ENCODE measurements around the gene NCKAP5L. TPM values are rescaled to one million over a fixed set of nuclear protein-coding genes. Genes with fewer than 3 reads are reported as not detected.

Gene NCKAP5L
- total and polyA plus RNA-seq, 2 experiments from 2014 or later: 10.2 to 37.0 TPM

DNA sequence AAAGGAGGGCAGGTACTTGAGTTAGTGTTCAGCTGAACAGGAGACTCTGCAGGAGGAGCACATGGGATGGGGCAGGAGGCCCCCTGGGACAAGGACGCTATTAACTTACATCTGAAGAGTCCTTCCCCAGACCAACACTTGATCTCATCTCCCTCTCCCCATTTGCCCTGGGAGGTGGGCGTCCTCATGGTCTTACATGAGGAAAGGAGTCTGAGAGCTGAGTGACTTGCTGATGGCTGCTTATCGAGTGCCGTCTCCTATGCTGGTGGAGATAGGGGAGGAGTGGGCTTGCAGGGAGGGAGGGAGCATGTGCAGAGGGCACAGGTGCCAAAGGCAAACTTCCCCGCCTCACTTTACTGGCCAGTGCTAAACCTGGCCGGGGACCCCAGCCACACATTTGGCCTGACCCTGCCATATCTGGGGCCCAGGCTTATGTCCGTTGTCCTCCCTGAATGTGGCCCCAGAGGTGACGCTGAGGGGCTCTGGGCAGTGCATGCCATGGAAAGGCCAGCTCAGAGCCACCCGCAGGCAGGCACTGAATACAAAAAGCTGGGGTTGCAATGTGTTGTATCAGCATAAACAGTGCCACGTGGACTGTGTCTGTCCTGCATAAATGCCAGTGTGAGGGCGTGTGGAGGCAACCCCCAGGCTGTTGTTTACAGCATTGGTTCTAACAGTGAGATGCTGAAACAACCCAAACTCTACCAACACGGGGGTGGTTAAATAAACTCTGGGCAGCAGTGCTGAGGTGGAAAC lies 46.1 kb upstream of the NCKAP5L start:
- peaks cover 11% of the 10 kb centered on the region for H3K27me3 Mint-ChIP-seq (ENCODE audit: insufficient read depth, low read depth, poor library complexity)
- H3K27me3 ChIP-seq (ENCODE audit: insufficient read depth): no peaks in the 10 kb centered on the region
- H3K36me3 ChIP-seq (ENCODE audit: insufficient read depth): no peaks in the 10 kb centered on the region
- no peak overlapping the region for H3K4me3 ChIP-seq
- H3K4me2 ChIP-seq: no peak overlapping the region
- no peak for ATAC-seq
- H3F3A ChIP-seq (replicated peaks; ENCODE audit: low read depth): peaks cover 21% of the 10 kb centered on the region
- no peaks in the 10 kb centered on the region for H3K79me2 ChIP-seq (replicated peaks; ENCODE audit: insufficient read depth)
- no peak for DNase-seq (ENCODE audit: low spot score)
- no peak for TF ChIP-seq EZH2 (IDR thresholded peaks at IDR 0.05; ENCODE audit: low read depth, unreplicated experiment)
- no peak for TF ChIP-seq JUNB (IDR thresholded peaks at IDR 0.05; ENCODE audit: unreplicated experiment)
- TF ChIP-seq, protein P1, sequence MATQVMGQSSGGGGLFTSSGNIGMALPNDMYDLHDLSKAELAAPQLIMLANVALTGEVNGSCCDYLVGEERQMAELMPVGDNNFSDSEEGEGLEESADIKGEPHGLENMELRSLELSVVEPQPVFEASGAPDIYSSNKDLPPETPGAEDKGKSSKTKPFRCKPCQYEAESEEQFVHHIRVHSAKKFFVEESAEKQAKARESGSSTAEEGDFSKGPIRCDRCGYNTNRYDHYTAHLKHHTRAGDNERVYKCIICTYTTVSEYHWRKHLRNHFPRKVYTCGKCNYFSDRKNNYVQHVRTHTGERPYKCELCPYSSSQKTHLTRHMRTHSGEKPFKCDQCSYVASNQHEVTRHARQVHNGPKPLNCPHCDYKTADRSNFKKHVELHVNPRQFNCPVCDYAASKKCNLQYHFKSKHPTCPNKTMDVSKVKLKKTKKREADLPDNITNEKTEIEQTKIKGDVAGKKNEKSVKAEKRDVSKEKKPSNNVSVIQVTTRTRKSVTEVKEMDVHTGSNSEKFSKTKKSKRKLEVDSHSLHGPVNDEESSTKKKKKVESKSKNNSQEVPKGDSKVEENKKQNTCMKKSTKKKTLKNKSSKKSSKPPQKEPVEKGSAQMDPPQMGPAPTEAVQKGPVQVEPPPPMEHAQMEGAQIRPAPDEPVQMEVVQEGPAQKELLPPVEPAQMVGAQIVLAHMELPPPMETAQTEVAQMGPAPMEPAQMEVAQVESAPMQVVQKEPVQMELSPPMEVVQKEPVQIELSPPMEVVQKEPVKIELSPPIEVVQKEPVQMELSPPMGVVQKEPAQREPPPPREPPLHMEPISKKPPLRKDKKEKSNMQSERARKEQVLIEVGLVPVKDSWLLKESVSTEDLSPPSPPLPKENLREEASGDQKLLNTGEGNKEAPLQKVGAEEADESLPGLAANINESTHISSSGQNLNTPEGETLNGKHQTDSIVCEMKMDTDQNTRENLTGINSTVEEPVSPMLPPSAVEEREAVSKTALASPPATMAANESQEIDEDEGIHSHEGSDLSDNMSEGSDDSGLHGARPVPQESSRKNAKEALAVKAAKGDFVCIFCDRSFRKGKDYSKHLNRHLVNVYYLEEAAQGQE (IDR thresholded peaks at IDR 0.05; ENCODE audit: unreplicated experiment): no peak
- no peak for TF ChIP-seq NANOG (IDR thresholded peaks at IDR 0.05; ENCODE audit: borderline replicate concordance)
- no peak for TF ChIP-seq EZH2phosphoT487 (IDR thresholded peaks at IDR 0.05; ENCODE audit: unreplicated experiment)
- TF ChIP-seq, protein P2, sequence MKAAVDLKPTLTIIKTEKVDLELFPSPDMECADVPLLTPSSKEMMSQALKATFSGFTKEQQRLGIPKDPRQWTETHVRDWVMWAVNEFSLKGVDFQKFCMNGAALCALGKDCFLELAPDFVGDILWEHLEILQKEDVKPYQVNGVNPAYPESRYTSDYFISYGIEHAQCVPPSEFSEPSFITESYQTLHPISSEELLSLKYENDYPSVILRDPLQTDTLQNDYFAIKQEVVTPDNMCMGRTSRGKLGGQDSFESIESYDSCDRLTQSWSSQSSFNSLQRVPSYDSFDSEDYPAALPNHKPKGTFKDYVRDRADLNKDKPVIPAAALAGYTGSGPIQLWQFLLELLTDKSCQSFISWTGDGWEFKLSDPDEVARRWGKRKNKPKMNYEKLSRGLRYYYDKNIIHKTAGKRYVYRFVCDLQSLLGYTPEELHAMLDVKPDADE (IDR thresholded peaks at IDR 0.05): no peak
- TF ChIP-seq CREB1 (CRISPR knock-in tag; IDR thresholded peaks at IDR 0.05; ENCODE audit: low read depth): no peak
- TF ChIP-seq POLR2AphosphoS5 (IDR thresholded peaks at IDR 0.05; ENCODE audit: low read depth): no peak
- TF ChIP-seq, protein P3, sequence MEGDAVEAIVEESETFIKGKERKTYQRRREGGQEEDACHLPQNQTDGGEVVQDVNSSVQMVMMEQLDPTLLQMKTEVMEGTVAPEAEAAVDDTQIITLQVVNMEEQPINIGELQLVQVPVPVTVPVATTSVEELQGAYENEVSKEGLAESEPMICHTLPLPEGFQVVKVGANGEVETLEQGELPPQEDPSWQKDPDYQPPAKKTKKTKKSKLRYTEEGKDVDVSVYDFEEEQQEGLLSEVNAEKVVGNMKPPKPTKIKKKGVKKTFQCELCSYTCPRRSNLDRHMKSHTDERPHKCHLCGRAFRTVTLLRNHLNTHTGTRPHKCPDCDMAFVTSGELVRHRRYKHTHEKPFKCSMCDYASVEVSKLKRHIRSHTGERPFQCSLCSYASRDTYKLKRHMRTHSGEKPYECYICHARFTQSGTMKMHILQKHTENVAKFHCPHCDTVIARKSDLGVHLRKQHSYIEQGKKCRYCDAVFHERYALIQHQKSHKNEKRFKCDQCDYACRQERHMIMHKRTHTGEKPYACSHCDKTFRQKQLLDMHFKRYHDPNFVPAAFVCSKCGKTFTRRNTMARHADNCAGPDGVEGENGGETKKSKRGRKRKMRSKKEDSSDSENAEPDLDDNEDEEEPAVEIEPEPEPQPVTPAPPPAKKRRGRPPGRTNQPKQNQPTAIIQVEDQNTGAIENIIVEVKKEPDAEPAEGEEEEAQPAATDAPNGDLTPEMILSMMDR (conservative IDR thresholded peaks at IDR 0.05; ENCODE audit: low read depth in 2 of 2): no peak
- TF ChIP-seq ZNF114 (CRISPR knock-in tag; IDR thresholded peaks at IDR 0.05): no peak
- TF ChIP-seq STAT1 (IDR thresholded peaks at IDR 0.05; ENCODE audit: unreplicated experiment): no peak
- TF ChIP-seq ZNF331 (CRISPR knock-in tag; IDR thresholded peaks at IDR 0.05; ENCODE audit: low read depth): no peak
- TF ChIP-seq, protein P4, sequence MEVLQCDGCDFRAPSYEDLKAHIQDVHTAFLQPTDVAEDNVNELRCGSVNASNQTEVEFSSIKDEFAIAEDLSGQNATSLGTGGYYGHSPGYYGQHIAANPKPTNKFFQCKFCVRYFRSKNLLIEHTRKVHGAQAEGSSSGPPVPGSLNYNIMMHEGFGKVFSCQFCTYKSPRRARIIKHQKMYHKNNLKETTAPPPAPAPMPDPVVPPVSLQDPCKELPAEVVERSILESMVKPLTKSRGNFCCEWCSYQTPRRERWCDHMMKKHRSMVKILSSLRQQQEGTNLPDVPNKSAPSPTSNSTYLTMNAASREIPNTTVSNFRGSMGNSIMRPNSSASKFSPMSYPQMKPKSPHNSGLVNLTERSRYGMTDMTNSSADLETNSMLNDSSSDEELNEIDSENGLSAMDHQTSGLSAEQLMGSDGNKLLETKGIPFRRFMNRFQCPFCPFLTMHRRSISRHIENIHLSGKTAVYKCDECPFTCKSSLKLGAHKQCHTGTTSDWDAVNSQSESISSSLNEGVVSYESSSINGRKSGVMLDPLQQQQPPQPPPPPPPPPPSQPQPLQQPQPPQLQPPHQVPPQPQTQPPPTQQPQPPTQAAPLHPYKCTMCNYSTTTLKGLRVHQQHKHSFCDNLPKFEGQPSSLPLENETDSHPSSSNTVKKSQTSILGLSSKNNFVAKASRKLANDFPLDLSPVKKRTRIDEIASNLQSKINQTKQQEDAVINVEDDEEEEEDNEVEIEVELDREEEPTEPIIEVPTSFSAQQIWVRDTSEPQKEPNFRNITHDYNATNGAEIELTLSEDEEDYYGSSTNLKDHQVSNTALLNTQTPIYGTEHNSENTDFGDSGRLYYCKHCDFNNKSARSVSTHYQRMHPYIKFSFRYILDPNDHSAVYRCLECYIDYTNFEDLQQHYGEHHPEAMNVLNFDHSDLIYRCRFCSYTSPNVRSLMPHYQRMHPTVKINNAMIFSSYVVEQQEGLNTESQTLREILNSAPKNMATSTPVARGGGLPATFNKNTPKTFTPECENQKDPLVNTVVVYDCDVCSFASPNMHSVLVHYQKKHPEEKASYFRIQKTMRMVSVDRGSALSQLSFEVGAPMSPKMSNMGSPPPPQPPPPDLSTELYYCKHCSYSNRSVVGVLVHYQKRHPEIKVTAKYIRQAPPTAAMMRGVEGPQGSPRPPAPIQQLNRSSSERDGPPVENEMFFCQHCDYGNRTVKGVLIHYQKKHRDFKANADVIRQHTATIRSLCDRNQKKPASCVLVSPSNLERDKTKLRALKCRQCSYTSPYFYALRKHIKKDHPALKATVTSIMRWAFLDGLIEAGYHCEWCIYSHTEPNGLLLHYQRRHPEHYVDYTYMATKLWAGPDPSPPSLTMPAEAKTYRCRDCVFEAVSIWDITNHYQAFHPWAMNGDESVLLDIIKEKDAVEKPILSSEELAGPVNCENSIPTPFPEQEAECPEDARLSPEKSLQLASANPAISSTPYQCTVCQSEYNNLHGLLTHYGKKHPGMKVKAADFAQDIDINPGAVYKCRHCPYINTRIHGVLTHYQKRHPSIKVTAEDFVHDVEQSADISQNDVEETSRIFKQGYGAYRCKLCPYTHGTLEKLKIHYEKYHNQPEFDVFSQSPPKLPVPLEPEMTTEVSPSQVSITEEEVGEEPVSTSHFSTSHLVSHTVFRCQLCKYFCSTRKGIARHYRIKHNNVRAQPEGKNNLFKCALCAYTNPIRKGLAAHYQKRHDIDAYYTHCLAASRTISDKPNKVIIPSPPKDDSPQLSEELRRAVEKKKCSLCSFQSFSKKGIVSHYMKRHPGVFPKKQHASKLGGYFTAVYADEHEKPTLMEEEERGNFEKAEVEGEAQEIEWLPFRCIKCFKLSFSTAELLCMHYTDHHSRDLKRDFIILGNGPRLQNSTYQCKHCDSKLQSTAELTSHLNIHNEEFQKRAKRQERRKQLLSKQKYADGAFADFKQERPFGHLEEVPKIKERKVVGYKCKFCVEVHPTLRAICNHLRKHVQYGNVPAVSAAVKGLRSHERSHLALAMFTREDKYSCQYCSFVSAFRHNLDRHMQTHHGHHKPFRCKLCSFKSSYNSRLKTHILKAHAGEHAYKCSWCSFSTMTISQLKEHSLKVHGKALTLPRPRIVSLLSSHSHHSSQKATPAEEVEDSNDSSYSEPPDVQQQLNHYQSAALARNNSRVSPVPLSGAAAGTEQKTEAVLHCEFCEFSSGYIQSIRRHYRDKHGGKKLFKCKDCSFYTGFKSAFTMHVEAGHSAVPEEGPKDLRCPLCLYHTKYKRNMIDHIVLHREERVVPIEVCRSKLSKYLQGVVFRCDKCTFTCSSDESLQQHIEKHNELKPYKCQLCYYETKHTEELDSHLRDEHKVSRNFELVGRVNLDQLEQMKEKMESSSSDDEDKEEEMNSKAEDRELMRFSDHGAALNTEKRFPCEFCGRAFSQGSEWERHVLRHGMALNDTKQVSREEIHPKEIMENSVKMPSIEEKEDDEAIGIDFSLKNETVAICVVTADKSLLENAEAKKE (CRISPR knock-in tag; IDR thresholded peaks at IDR 0.05): no peak
- H3K27ac Mint-ChIP-seq: no peak overlapping the region
- H3K9me2 ChIP-seq (ENCODE audit: insufficient read depth): no peaks in the 10 kb centered on the region
- no peaks in the 10 kb centered on the region for H3K4me1 Mint-ChIP-seq
- peaks cover 4% of the 10 kb centered on the region; the same call in 1 of the 3 replicates for H3K36me3 Mint-ChIP-seq (ENCODE audit: low read depth)
- no peak overlapping the region for H3K4me3 Mint-ChIP-seq
- H3K9me3 Mint-ChIP-seq: peaks cover 17% of the 10 kb centered on the region
- no peak overlapping the region for H3K27ac ChIP-seq (ENCODE audit: low read depth)
- no peak overlapping the region for H2AFZ ChIP-seq
- no peaks in the 10 kb centered on the region for H3K4me1 ChIP-seq (ENCODE audit: insufficient read depth)
- H4K20me1 ChIP-seq (replicated peaks; ENCODE audit: insufficient read depth): no peaks in the 10 kb centered on the region

All from GM23338 (cell line).